Measurements from ENCODE around the gene GAN.

The GAN gene, protein sequence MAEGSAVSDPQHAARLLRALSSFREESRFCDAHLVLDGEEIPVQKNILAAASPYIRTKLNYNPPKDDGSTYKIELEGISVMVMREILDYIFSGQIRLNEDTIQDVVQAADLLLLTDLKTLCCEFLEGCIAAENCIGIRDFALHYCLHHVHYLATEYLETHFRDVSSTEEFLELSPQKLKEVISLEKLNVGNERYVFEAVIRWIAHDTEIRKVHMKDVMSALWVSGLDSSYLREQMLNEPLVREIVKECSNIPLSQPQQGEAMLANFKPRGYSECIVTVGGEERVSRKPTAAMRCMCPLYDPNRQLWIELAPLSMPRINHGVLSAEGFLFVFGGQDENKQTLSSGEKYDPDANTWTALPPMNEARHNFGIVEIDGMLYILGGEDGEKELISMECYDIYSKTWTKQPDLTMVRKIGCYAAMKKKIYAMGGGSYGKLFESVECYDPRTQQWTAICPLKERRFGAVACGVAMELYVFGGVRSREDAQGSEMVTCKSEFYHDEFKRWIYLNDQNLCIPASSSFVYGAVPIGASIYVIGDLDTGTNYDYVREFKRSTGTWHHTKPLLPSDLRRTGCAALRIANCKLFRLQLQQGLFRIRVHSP

DNA sequence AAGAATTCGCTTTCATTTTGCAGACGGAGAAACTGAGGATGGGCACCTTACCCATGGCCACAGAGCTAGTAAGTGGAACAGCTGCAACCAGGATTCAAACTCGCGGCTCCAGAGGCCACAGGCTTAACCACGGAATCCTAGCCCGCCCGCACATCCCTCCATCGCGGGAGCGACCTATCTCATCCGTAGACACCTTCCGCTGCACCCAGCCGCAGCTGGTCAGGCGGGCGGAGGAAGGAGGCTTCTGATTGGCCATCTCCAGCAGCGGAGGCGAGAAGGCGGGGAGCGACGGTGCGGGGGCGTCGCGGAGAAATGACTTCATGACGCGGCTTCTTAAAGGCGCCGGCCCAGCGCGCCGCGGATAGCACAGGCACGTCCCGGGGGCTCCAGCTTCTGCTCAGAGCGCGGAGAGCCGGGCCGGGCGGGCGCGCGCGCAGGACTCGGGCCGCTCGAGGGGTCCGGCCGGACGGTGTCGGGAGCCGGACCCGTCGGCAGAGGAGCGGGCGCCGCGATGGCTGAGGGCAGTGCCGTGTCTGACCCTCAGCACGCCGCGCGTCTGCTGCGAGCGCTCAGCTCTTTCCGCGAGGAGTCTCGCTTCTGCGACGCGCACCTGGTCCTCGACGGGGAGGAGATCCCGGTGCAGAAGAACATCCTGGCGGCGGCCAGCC, at the start of gene GAN:
TSS of gene GAN (plus strand) at position 360 of the 668 bp plus-strand sequence. CDS start at position 512, 152 bp downstream.
- no peaks in the 10 kb centered on the region for H3K9me3 Mint-ChIP-seq
- DNase-seq (peak; percentile 92 to 96), ATAC-seq (peak; percentile 96)
- H3K4me3 Mint-ChIP-seq = peak within 1 kb of the TSS; percentile 83 to 94
- peak within 1 kb of the TSS; percentile 95 to 97 for H3K27ac Mint-ChIP-seq
- H3K4me1 Mint-ChIP-seq = peaks cover 67% of the 10 kb centered on the region
- H3K27me3 Mint-ChIP-seq = no peaks in the 10 kb centered on the region

DNA sequence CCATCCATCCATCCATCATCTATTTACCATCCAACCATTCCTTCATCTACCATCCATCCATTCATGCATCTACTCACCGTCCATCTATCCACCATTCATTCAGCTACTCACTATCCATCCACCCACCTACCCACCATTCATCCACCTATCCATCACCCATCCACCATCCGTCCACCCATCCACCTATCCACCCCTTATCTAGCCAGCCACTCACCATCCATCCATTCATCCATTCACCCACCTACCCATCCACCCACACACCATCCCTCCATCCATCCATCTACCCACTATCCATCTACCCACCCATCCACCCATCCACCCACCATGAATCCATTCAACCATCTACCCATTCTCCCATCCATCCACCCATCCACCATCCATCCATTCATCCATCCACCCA, 49.7 kb upstream of the GAN start:
- no peak overlapping the region for H3K4me3 Mint-ChIP-seq
- H3K9me3 Mint-ChIP-seq = peaks cover 6 to 10% of the 10 kb centered on the region in 2 donors
- H3K4me1 Mint-ChIP-seq = peaks cover 7% of the 10 kb centered on the region
- DNase-seq = no peak
- H3K27ac Mint-ChIP-seq = no peak overlapping the region
- no peak for ATAC-seq
- no peaks in the 10 kb centered on the region for H3K27me3 Mint-ChIP-seq

DNA sequence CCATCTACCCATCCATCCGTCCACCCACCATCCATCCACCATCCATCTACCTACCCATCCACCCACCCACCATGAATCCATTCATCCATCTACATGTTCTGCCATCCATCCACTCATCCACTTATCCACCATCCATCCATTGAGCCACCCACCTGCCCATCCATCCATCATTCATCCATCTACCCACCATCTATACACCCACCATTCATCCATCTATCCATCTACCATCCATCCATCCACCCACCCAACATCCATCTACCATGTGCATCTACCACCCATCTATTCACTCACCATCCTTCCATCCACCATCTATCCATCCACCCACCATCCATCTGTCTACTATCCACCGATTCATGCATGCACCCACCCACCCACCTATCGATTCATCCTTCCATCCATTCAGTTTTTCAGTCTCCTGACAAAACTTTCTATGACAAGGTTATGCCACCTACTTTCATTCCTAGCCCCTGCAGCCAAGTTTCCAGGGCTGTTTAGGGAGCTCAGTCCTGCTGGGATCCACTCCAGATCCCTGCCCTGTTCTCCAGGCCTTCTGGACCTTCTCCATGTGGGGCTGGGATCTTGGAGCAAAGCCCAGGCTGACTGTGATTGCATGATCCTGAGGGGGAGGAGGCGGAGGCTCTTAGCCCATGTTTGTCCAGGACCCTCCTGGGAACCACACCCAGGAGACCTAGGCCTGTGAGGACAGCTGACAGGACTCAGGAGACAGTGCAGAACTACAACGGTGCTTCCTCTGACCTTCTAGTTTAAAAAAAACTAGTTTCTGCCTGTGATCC, 48.9 kb upstream of the GAN start:
- H3K4me1 Mint-ChIP-seq = peaks cover 7% of the 10 kb centered on the region
- no peaks in the 10 kb centered on the region for H3K27me3 Mint-ChIP-seq
- DNase-seq (no peak), ATAC-seq (no peak)
- peaks cover 6 to 10% of the 10 kb centered on the region in 2 donors for H3K9me3 Mint-ChIP-seq
- no peak overlapping the region for H3K27ac Mint-ChIP-seq
- no peak overlapping the region for H3K4me3 Mint-ChIP-seq

DNA sequence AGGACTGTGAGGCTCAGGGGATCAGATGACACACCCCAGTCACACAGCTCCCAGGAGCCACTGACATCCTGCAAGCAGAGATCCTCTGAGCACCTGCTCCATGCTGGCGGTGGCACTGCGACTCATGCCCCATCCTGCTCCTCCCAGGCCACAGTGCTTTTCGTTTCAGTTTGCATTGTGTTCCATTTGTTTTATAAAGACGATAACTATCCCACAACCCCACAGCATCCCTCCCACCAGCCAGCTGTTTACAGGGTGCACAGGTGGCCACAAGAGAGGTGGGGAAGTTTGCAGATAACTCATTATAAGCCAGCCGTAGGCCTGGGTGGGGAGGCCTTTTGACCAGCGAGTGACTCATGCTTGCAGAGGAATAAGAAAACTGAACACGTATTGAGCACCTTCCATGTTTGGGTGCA, 48.1 kb upstream of the GAN start:
- ATAC-seq (peak; percentile 84), DNase-seq (peak in 1 of 2 donors; percentile 34)
- Mint-ChIP-seq H3K4me1 (peaks cover 7% of the 10 kb centered on the region), H3K27ac (no peak overlapping the region), H3K9me3 (peaks cover 6 to 10% of the 10 kb centered on the region in 2 donors), H3K4me3 (peak overlapping the region in 1 of 2 donors; percentile 24), H3K27me3 (peaks cover 6% of the 10 kb centered on the region)

DNA sequence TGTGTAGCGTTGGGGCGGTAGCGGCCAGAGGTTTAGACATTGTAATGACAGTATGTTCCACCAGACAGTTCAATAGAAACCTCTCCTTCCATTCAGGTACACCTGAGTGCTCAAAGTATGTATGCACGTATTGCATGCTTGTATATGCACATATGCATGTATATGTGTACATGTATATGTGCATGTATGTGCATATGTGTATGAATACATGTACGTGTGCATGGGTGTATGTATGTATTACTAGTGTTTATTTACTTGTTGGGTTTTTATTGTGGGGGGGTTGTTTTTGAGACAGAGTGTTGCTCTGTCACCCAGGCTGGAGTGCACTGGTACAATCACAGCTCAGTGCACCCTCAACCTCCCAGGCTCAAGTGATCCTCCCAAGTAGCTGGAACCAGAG, 46.3 kb upstream of the GAN start:
- no peak for DNase-seq
- H3K4me3 Mint-ChIP-seq = no peak overlapping the region
- H3K27ac Mint-ChIP-seq = no peak overlapping the region
- H3K4me1 Mint-ChIP-seq = peaks cover 7% of the 10 kb centered on the region
- no peak for ATAC-seq
- peaks cover 6 to 10% of the 10 kb centered on the region in 2 donors for H3K9me3 Mint-ChIP-seq
- peaks cover 8% of the 10 kb centered on the region for H3K27me3 Mint-ChIP-seq

DNA sequence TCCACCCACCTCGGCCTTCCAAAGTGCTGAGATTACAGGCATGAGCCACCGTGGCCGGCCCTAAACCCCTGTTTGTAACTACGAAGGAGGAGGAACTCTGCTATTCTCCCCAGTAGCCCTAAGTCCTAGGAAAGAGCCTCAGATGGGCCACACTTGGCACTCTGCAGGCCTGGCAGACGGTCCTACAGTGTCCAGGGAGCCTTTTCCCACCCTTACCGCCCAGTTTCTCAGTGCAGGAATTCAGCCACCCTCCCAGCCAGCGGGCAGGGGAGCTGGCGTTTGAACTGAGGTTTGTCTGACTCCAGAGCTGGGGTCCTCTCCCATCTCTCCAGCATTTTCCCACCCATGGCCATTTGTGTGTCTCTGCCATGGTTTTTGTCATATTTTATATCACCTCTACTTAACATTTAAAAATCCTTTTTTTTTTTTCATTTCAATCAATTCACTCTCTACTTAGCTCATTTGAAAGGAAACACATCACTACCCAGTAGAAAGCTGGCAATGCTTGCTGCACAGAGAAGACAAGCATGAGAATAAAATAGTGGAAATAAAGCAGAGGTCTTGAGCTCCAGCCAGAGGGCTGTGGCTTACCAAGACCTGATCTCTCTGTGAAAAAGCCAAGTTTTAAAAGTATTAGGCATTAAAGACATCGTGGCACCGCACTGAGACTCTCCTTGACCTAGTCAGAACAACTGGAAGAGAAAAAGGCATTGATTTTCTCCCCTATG, 41.4 kb upstream of the GAN start:
- DNase-seq = no peak

DNA sequence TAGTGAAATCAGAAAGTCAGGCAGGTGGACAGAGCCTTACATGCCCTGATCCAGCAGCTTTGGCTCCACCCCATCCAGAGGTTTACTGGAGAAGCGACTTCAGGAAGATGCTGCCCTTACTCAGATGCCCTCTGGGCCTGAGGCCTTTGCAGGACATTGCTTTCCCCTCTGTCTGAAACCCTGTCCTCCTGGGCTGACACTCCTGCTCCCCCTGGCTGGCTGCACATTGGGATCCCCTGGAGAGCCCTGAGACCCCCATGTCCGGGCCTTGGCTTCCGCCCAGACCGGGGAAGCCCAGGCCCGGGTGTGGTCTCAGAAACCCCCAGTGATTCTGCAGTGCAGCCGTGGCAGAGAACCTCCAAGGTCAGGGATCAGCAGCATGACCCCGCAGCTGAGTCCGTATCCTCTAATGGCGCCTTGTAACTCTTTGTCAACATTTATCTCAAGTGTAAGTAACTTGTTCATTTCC, 39.7 kb upstream of the GAN start:
- ATAC-seq (no peak), DNase-seq (no peak)
- Mint-ChIP-seq H3K27ac (no peak overlapping the region), H3K27me3 (peaks cover 8% of the 10 kb centered on the region), H3K4me3 (no peak overlapping the region), H3K4me1 (no peaks in the 10 kb centered on the region), H3K9me3 (no peaks in the 10 kb centered on the region)

More for the DNA sequence above, 41.4 kb upstream of the GAN start:
- Mint-ChIP-seq H3K4me1 (no peaks in the 10 kb centered on the region), H3K27ac (no peak overlapping the region), H3K9me3 (no peaks in the 10 kb centered on the region), H3K27me3 (peaks cover 8% of the 10 kb centered on the region), H3K4me3 (no peak overlapping the region)
- ATAC-seq = no peak

DNA sequence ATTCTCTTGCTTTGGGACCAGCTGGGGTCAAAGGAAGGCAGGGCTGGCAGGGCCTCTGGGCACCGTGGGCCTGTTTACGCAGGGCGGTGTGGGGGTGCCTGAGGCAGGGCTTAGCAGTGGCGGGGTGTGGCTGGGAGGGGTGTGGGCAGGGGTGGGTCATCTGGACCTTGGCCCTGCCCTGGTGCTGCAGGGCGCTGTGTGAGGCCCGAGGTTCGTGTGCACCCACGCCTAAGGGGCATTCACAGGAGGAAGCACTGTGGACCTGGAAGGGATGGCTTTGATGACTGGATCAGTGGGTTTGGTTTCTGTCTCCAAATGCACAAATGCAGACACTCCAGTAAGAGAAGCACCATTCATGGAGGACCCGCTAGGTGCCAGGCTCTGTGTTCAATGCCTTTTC, 39.0 kb upstream of the GAN start:
- no peak overlapping the region for H3K4me3 Mint-ChIP-seq
- H3K4me1 Mint-ChIP-seq = no peaks in the 10 kb centered on the region
- no peak overlapping the region for H3K27ac Mint-ChIP-seq
- peaks cover 8% of the 10 kb centered on the region for H3K27me3 Mint-ChIP-seq
- no peak for DNase-seq
- H3K9me3 Mint-ChIP-seq = no peaks in the 10 kb centered on the region
- ATAC-seq = no peak

DNA sequence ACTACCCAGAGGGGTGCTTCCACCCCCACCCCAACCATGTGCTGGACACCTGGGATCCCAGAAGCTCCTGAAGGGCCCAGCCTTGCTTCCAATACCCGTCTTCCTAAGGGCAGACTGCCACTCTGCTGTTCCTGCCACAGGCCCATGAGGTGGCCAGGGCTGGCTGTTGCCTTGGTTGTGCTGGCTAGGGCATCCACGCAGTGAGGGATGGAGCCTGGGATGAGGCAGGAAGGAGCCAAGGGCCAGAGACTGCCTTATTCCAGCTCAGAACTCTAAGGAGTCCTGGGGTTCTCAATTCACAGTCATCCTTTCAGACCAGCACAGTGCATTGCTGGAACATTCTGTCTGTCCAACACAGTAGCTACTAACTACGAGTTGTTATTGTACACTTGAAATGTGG, 38.4 kb upstream of the GAN start:
- ATAC-seq = no peak
- Mint-ChIP-seq H3K27me3 (peaks cover 5% of the 10 kb centered on the region), H3K27ac (no peak overlapping the region)

DNA sequence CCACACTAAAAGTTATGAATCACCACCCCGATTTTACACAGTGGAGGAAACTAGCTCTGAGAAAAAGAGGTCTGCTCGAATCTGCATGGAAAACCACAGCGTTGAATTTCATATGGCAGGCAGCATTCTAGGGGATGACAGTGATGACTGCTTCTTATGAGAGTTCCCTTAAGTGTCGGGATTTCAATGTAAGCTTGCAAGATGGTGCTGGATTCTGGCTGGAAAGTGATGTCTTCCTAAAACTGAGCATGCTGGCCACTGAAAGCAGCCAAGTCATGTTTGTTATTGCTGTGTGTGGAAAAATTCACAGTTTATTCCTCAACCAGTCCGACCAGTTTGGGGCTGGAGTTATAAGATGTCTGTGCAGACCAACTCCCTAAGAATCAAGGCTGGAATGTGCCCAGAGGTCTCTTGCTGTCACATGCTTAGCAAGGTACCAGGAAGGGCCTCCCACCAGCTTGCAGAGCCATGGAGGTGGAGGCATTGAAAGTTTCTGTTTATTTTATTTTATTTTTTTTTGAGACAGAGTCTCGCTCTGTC, 37.2 kb upstream of the GAN start:
- Mint-ChIP-seq H3K4me3 (no peak overlapping the region), H3K27me3 (no peaks in the 10 kb centered on the region), H3K27ac (no peak overlapping the region), H3K9me3 (no peaks in the 10 kb centered on the region), H3K4me1 (no peaks in the 10 kb centered on the region)
- DNase-seq = no peak
- ATAC-seq = no peak

More for the DNA sequence above, 38.4 kb upstream of the GAN start:
- H3K4me3 Mint-ChIP-seq = no peak overlapping the region
- no peaks in the 10 kb centered on the region for H3K4me1 Mint-ChIP-seq
- no peak for DNase-seq
- no peaks in the 10 kb centered on the region for H3K9me3 Mint-ChIP-seq

DNA sequence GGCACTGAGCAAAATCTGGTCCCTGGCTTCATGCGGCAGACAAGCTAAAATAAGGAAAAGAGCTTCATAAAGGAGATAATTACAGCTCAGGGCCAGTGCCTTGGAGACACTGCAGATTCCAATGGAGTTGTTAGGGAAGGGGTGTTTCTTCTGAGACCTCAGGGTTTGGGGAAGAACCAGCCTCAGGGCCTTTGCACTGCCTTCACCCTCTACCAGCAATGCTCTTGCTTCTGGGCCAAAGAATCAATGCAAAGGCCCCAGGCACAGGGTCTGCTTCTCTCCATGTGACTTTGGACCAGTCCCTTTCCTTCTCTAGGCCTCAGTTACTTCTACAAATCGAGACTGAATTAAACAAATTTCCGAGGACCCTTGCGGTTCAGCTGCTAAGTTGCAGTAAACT, 36.2 kb upstream of the GAN start:
- Mint-ChIP-seq H3K27me3 (no peaks in the 10 kb centered on the region), H3K4me1 (no peaks in the 10 kb centered on the region), H3K9me3 (no peaks in the 10 kb centered on the region), H3K4me3 (no peak overlapping the region), H3K27ac (no peak overlapping the region)
- ATAC-seq (no peak), DNase-seq (no peak)

DNA sequence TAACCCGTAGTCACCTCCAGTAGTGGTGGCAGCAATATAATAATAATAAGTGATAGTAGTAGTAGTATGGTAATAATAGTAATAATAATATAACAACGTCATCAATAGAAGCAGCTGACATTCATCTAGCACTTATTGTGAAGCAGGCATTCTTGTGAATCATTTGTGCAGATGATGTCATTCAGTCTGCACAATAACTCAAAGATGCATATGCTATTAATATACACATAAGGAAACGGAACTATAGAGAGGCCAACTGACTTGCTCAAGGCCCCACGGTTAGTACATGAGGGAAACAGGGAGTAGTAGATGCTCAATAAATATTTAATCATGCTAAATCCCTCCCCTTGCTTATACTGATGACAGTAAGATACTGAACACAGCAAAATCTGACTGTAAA, 35.4 kb upstream of the GAN start:
- no peaks in the 10 kb centered on the region for H3K4me1 Mint-ChIP-seq

DNA sequence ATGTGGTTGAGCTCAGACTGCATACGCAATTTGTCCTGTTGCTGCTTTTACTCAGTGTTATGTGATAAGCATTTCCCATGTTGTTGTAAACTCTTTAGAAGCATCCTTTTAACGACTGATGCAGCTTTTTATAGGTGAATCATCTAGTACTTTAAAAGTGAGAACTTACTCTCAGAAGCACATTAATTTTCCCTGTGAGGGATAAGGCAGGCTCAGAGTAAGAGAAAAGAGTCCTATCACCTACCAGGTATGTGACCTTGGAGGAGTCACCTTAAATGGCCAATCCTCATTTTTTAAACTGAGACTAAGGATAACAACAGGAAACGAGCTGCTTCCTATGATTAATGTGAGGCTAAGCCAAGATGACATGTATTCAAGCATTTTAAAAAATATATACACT, 34.4 kb upstream of the GAN start:
- Mint-ChIP-seq H3K4me1 (no peaks in the 10 kb centered on the region), H3K27ac (no peak overlapping the region), H3K9me3 (no peaks in the 10 kb centered on the region), H3K4me3 (no peak overlapping the region), H3K27me3 (no peaks in the 10 kb centered on the region)
- ATAC-seq (no peak), DNase-seq (no peak)

More for the DNA sequence above, 35.4 kb upstream of the GAN start:
- Mint-ChIP-seq H3K4me3 (no peak overlapping the region), H3K27ac (no peak overlapping the region), H3K9me3 (no peaks in the 10 kb centered on the region), H3K27me3 (no peaks in the 10 kb centered on the region)
- DNase-seq (no peak), ATAC-seq (no peak)

DNA sequence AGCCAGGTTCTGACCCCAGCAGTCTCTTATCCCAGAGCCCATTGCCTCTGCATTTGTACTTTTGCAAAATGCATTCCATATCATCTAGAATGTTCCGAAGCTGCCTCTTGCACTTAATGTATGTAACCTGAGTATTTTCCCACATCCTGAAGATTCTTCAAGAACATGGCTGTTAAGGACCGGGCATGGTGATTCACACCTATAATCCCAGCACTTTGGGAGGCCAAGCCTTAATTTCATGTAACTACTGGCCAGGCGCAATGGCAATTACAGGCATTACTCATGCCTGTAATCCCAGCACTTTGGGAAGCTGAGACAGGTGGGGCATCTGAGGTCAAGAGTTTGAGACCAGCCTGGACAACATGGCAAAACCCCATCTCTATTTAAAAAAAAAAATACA, 31.7 kb upstream of the GAN start:
- no peaks in the 10 kb centered on the region for H3K27me3 Mint-ChIP-seq
- DNase-seq (no peak), ATAC-seq (no peak)
- no peaks in the 10 kb centered on the region for H3K4me1 Mint-ChIP-seq
- H3K9me3 Mint-ChIP-seq = no peaks in the 10 kb centered on the region
- H3K27ac Mint-ChIP-seq = no peak overlapping the region
- H3K4me3 Mint-ChIP-seq = no peak overlapping the region
